ENCODE results near the gene RFPL4AL1.
"Not testable (repeated sequence)": the region's sequence is repeated elsewhere in the genome, so short reads cannot be mapped to it uniquely, and the experiment has no call there.

The RFPL4AL1 gene

DNA sequence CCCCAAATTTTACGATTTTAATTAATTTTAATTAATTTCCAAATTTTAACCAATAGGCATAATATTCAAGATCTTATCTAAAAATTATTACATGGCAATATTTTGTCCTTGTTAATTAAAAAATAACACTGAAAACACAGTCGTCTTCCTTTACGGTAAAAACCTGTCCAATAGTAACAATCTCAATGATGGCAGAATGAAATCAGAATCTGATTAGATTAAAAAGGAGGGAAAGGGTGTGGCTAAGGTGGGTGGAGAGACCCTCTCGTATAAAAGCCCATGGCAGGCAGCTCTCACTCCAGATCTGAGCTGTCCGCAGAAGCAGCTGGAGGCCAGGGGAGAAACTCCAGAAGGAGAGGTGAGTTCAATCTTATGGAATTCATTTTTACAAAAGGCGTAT lies at the start of gene RFPL4AL1:
TSS of gene RFPL4AL1 (plus strand) at position 301 of the 400 bp plus-strand sequence. CDS start 2,687 bp downstream, outside the sequence.
- not testable (repeated sequence) for H3K4me3 ChIP-seq; DNase-seq (ENCODE audit: low spot score)

DNA sequence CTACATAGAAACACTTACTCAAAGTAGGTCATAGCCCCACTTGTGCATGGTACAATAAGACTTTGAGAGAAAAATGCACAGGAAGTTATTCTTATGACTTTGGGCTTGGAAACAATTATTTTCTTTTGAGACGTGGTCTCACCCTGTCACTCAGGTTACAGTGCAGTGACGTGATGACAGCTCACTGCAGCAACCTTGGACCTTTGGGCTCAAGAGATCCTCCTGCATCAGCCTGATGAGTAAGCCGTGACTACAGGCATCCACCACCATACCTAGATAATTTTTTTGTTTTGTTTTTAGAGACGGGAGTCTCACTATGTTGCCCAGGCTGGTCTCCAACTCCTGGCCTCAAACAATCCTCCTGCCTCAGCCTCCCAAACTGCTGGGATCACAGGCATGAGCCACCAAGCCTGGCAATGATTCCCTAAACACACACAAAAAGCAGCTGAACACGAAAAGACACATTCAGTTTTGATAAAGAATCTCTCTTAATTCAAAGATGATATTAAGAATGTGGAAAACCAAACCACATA lies 48.6 kb upstream of the RFPL4AL1 start:
- no peak for DNase-seq (ENCODE audit: low spot score)
- H3K4me3 ChIP-seq = no peak overlapping the region

More for the DNA sequence above, at the start of gene RFPL4AL1:
- not testable (repeated sequence) for H3K27ac ChIP-seq

DNA sequence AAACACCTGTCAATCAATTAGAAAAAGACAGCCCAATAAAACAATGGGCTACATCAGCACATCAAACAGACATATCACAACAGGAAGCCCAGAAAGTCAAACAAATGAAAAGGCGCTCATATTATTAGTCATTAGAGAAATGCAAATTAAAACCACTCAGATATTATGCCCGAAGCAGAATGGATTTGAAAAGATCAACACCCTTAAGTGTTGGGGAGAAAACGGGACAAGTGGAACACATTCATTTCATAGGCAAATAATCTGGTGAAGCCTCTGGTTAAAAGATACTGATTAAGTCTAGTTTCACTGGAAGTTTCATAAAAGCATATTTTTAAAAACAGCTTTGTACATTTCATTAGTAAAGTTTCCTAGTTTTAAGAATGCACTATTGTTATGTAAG lies 48.1 kb upstream of the RFPL4AL1 start:
- TF ChIP-seq, protein P1, sequence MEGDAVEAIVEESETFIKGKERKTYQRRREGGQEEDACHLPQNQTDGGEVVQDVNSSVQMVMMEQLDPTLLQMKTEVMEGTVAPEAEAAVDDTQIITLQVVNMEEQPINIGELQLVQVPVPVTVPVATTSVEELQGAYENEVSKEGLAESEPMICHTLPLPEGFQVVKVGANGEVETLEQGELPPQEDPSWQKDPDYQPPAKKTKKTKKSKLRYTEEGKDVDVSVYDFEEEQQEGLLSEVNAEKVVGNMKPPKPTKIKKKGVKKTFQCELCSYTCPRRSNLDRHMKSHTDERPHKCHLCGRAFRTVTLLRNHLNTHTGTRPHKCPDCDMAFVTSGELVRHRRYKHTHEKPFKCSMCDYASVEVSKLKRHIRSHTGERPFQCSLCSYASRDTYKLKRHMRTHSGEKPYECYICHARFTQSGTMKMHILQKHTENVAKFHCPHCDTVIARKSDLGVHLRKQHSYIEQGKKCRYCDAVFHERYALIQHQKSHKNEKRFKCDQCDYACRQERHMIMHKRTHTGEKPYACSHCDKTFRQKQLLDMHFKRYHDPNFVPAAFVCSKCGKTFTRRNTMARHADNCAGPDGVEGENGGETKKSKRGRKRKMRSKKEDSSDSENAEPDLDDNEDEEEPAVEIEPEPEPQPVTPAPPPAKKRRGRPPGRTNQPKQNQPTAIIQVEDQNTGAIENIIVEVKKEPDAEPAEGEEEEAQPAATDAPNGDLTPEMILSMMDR (IDR thresholded peaks at IDR 0.05) = no peak
- no peak overlapping the region for H3K27ac ChIP-seq
- no peak for DNase-seq (ENCODE audit: low spot score)
- H3K4me3 ChIP-seq = no peak overlapping the region

More for the DNA sequence above, 48.6 kb upstream of the RFPL4AL1 start:
- H3K27ac ChIP-seq = no peak overlapping the region
- TF ChIP-seq, protein P1 (IDR thresholded peaks at IDR 0.05) = no peak

DNA sequence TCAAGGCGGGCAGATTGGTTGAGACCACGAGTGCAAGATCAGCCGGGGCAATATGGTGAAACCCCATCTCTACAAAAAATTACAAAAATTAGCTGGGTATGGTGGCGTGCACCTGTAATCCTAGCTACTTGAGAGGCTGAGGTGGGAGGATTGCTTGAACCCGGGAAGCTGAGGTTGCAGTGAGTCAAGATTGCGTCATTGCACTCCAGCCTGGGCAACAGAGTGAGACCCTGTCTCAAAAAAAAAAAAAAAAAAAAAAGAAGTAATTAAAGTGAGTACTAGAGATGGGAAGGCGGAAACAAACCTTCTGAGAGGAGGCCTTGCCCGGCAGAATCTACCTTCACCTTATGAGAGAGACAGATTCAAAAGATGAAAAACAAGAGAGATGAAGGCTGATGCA lies 45.4 kb upstream of the RFPL4AL1 start:
- no peak overlapping the region for H3K27ac ChIP-seq
- no peak overlapping the region for H3K4me3 ChIP-seq
- no peak for DNase-seq (ENCODE audit: low spot score)
- TF ChIP-seq, protein P1 (IDR thresholded peaks at IDR 0.05) = no peak

DNA sequence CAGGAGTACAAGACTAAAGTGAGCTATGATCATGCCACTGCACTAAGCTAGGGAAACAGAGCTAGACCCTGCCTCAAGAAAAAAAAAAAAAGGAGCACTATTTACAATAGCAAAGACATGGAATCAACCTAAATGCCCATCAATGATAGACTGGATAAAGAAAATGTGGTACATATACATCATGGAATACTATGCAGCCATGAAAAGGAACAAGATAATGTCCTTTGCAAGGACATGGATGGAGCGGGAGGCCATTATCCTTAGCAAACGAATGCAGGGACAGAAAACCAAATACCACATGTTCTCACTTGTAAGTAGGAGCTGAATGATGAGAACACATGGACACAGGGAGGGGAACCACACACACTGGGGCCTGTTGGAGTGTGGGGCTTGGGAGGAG lies 38.5 kb upstream of the RFPL4AL1 start:
- H3K4me3 ChIP-seq; H3K27ac ChIP-seq; DNase-seq (ENCODE audit: low spot score): not testable (repeated sequence)

DNA sequence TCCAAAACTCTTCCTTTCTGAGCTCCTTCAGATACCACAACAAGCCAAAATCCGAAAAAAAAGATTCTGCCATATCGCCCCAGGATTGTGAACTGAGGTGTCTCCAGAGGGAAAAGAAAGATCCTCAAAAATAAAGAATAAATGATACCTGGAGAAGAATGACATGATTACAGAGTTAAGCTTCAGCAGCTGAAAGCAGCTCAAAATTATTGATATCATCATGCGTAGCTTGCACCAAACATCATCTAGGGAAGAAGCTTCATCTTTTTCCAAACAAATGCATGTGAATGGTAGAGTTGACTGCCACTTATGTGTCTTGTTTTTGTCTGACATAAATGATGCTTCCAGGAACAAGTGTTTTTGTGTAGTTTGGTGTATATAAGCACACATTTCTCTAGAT lies 30.6 kb upstream of the RFPL4AL1 start, which contains the start of gene NLRP9:
TSS of gene NLRP9 (minus strand) at position 101 of the 400 bp plus-strand sequence. CDS start at position 73, 28 bp downstream.
- DNase-seq (ENCODE audit: low spot score) = no peak
- Histone ChIP-seq H3K27ac (no peak within 1 kb of the TSS), H3K4me3 (no peak within 1 kb of the TSS)
- TF ChIP-seq, protein P1 (IDR thresholded peaks at IDR 0.05) = no peak

DNA sequence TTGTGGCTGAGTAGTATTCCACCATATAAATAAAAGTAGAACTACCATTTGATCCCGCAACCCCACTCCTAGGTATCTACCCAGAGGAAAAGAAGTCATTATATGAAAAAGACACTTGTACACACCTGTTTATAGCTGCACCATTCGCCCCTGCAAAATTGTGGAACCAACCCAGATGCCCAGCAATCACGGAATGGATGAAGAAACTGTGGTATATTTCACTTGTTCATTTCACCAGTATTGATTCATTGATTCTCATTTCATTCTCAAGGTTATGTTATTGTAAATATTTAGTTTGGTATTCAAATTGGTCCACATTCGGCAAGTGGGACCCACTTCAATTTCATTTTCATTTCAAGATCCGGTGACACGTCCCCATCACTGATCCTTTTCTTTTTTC lies 18.2 kb upstream of the RFPL4AL1 start:
- TF ChIP-seq, protein P1 (IDR thresholded peaks at IDR 0.05) = no peak
- no peak overlapping the region for H3K4me3 ChIP-seq

DNA sequence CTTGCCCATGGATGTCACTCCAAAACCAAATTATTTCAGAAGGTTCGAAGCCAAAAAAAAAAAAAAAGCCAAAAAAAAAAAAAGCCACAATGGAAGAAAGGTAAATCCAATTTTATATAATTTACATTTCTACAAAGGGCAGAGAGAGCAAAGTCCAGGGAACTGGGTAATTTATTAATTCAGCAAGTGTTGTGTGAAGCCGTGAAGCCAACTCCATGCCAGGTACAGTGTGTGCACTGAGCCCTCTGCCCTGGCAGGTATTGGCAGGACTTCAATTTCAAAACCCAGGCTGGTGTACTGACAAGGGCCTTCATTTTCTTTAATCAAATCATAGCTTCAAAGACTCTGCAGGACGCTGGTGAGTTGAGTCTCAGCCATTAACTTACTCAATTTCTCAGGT lies 15.5 kb upstream of the RFPL4AL1 start:
- no peak for DNase-seq (ENCODE audit: low spot score)

More for the DNA sequence above, 18.2 kb upstream of the RFPL4AL1 start:
- DNase-seq (ENCODE audit: low spot score) = no peak
- H3K27ac ChIP-seq = no peak overlapping the region

DNA sequence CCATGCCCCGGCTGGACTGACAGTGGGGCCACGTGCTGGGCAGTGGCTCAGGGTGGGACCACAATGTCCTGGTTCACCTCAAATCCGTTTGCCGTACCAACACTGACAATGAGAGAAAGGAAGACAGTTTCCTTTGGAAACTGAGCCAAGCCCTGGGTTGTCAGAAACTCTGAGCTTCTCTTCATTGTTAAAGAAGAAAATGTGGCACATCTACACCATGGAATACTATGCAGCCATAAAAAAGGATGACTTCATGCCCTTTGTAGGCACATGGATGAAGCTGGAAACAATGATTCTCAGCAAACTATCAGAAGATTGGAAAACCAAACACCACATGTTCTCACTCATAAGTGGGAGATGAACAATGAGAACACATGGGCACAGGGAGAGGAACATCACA lies 12.1 kb upstream of the RFPL4AL1 start:
- H3K4me3 ChIP-seq = not testable (repeated sequence)

More for the DNA sequence above, 15.5 kb upstream of the RFPL4AL1 start:
- TF ChIP-seq, protein P1 (IDR thresholded peaks at IDR 0.05) = no peak
- Histone ChIP-seq H3K4me3 (no peak overlapping the region), H3K27ac (no peak overlapping the region)

DNA sequence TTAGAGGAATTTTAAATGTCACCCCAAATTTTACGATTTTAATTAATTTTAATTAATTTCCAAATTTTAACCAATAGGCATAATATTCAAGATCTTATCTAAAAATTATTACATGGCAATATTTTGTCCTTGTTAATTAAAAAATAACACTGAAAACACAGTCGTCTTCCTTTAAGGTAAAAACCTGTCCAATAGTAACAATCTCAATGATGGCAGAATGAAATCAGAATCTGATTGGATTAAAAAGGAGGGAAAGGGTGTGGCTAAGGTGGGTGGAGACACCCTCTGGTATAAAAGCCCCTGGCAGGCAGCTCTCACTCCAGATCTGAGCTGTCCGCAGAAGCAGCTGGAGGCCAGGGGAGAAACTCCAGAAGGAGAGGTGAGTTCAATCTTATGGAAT lies 10.1 kb upstream of the RFPL4AL1 start, which contains the start of gene RFPL4A:
TSS of gene RFPL4A (plus strand) at position 301 of the 400 bp plus-strand sequence. CDS start 2,704 bp downstream, outside the sequence.
- H3K27ac ChIP-seq; H3K4me3 ChIP-seq; DNase-seq (ENCODE audit: low spot score): not testable (repeated sequence)

More for the DNA sequence above, 12.1 kb upstream of the RFPL4AL1 start:
- DNase-seq (ENCODE audit: low spot score); H3K27ac ChIP-seq: not testable (repeated sequence)

Measured in coronary artery (tissue), 2 donors.